ENCODE results near the gene MTA3.

MTA3 gene

DNA sequence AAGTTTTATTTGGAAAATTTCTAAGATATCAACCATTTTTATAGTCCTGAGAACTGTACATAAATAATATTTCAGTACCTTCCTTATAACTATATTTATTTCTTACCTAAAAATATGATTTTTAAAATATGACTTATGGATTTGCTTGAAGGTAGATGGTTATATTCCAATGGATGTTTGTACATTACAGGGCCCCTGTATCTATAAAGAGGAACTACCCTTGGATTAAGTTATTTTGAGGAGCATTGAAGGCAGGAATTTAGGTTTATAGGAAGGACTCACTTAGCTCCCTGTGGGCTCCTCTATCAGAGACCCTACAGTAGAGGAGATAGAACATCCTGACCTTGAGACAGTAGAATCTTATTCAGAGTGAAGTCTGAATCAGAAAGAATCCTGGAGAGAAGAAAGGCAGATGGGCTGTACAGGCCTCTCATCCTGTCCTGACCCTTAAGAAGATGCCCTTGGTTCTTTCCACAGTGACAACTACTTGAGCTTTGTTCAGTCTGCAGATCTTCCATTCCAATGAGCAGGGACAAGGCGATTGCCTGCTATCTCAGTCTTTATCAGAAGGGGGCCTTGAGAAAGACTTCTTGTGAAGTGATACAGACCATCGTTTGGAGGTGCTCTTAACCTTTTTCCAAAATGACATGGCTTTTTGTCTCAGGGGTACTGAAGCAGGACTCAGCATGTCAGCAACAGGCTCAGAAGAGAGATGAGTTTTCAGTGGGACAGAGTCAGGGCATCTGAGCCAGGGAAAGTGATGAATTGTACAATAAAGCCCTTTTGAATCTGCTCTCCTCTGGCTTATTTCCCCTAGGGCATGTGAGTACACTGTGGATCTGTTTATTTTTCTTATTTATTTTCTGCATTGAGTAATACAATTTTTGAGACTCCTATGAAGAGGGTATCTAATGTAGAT, 174.6 kb downstream of the MTA3 start:
- no peak for DNase-seq

GRCh38 chr2:42743659-42743990, 175.2 kb downstream of the MTA3 start:
- no peak for DNase-seq

DNA sequence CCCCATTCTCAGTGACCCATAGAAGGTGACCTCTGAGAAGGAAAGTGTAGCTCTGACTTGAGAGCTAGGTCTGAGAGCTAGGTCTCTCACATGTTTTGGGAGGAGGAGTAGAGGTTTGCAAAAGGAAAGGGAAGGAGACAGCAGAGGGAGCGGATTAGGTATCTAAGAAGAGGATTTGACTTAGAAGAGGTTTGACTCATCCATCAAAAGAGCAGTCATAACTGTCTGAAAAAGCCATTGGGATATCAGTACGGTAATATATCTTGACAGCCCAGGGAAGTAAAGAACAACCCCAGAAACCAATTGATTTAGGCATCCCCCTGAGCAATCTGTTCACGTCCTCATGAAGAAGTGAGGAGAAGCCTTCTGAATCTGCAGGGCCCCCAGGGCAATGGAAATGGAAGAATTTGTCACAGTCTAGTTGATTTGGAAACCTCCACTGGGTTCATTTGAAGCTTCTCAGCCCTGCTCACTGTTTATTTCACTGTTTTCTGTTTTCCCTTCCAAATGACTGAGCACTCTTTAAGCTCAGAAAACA, 176.2 kb downstream of the MTA3 start:
- no peak for DNase-seq

GRCh38 chr2:42747422-42747821, 179.0 kb downstream of the MTA3 start:
- no peak for DNase-seq

DNA sequence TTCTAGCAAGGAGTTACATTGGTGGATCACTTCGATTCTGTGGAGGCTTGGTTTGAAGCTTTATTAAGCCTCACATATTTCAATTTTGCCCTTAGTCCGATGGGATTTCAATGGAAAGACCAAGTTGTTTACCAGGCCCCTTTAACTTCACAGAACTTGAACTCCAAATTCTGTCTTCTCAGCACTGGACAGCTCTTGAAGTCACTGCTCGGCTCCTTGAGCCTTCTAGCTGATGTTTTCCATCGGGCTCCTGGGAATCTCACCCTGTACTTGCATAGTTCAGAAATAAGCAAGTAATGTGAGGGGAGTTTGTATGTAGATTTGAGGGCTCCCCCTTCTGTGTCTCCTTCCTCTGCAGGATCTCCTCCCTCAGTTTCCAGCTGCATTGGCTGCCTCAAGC, 180.4 kb downstream of the MTA3 start:
- DNase-seq: no peak

GRCh38 chr2:42752314-42752713, 183.9 kb downstream of the MTA3 start:
- no peak for DNase-seq

DNA sequence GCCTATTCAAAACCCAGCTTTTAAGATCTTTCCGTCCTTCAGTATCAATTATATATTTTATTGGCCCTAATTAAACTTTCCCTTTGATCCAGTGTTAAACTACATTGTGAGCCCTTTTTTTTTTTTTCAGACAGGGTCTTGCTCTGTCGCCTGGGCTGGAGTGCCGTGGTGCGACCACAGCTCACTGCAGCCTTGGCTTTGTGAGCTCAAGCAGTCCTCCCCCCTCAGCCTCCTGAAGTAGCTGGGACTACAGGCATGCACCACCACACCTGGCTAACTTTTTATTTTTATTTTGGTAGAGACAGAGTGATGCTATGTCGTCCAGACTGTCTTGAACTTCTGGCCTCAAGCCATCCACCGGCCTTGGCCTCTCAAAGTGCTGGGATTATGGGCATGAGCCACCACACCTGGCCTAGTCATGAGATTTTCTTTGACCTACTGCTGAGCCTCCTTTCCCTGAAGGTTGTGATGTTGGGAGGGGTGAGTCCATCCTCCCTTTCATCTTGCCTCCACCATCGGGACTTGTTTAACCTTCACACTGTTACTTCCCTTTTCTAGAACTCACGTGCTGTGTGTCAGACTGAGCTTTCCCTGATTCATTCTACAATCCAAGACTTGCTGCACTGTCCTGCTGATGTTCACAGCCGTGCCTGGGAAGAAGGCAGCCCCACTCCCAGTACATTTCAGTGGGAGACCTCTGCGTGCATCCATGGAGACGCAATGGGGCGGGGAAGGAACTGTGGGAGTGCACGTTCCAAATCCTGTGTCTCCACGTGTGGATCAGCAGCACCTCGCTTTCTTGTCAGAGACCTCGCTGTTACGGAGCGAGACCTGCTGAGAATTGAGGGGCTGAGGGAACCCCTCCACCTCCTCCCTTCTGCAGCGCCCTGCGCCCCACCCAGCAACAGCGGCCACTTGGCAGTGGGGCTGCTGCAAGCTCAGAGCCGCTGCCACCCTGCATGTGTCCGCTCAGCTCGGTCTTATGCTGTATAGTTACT, 184.7 kb downstream of the MTA3 start:
- no peak for DNase-seq

DNA sequence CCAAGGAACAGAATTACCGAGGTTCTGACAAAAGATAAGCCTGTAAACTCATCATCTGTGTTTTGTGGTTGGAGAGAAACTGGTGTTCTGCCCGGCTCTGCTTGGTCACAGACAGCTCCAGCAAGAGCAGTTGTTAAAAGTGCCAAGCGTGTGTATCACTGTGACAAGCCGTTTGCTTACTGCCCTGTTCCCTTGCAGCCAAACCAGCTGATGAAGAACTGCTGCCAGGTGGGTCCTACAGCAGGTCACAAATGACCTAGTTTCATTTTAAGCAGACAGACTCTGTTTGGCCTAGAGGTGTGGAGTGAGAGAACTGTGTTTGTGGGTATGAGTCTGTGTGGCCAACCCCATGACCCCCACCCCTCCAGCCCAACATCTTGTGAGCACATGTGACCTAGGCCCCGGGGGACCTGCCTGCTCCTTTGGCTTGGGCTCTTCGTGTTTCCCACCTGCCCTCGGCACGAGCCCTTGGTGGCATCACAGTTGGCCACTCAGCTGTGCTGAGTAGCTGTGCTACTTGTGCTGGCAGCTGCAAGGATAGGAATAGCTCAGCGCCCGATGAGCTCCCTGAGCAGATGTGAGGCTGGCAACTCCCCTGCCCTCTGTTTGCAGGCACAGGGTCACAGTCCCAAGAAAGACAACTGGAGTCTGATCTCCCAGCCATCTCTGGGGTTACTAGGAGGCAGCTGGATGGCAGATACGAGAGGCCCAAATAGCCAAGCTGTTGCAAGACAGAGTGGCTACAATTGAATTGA, 185.8 kb downstream of the MTA3 start:
- no peak for DNase-seq

- DNase-seq: no peak
Observed at GRCh38 chr2:42754776-42755140, 186.3 kb downstream of the MTA3 start.

DNA sequence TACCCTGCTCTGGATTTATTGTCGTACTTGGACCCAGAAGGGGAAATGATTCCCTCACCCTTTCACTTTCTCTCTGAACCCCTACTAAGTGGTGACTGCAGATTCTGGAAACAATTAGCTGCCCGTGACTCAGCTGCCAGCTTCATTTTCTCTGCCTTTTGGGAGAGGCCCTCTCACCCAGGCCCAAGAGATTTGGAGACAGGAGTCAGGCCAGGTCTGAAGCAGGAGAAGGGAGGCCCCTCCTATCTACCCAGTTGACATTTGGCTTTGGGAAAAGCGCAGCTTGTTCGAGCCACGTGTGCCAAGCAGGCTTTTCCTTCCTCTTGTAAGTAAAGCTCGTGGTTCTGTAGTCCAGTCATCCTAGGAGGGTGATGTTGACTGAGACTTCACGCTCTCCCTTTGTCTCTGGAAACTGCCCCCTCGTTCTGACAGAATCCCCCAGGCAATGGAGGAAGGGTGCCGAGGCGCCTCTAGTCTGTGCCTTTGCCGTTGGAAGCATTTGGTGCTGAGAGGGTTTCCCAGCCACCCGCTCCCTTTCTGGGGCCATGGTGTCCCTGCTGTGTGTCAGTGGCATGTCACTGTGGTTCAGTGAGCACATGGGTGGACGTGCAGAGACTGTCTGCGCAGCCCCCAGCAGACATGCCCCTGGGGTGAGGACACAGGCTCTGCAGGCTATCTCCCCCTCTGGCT, 186.9 kb downstream of the MTA3 start:
- DNase-seq: no peak

DNA sequence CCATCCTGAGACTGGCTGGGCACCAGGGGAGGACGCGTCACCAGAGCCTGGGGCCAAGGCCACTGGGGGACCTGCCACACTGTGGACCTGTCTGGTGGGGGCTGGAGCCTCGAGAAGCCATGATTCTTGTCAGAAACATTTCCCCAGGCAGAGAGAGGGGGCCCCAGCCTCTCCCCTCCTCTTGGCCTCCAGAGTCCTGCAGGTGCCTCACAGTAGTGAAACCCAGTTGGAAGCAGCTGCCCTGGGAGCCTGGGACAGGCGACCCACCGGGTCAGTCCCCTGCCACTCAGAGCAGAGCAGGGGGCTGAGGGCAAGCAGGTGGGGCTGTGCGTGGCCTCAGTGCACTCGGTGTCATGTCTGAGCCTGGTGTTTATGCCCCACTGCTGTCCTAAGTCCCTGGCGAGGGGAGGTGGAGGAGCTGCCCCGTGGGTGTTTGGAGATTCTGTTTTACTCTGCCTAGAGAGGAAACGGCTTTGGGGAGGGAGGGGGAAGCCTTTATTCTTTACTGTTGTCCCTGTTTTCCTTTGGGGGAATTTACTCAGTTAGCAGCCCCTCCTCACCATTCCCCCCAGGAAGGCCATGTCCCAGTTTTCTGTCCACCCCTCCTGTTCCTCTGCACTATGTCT, 187.8 kb downstream of the MTA3 start:
- DNase-seq: no peak

- DNase-seq: no peak
Observed at GRCh38 chr2:42756966-42757513, 188.6 kb downstream of the MTA3 start.

GRCh38 chr2:42757981-42758740, 189.7 kb downstream of the MTA3 start:
- no peak for DNase-seq

GRCh38 chr2:42758751-42759150, 190.3 kb downstream of the MTA3 start:
- no peak for DNase-seq

DNA sequence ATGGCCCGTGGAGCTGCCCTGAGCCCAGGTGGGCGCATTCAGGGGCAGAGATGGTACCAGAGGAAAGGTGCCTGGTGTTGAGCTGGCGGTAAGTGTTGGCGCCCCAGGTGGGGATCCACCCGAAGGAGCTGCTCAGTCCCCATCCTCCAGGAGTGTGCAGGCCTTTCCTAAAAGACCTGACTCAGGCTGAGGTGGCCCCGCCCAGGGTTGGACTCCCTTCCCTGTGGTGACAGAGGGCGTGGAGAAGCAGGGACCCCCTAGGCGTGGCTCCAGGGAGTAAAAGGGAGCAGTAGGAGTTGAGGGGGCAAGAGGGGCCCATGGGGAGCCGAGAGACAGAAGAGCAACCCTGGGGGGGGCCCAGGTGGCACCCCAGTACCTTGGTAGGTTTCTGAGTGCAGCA, 193.1 kb downstream of the MTA3 start:
- no peak for DNase-seq

- no peak for DNase-seq
Observed at GRCh38 chr2:42762155-42762554, 193.7 kb downstream of the MTA3 start.

- no peak for DNase-seq
Observed at GRCh38 chr2:42762823-42763804, 194.7 kb downstream of the MTA3 start.

DNA sequence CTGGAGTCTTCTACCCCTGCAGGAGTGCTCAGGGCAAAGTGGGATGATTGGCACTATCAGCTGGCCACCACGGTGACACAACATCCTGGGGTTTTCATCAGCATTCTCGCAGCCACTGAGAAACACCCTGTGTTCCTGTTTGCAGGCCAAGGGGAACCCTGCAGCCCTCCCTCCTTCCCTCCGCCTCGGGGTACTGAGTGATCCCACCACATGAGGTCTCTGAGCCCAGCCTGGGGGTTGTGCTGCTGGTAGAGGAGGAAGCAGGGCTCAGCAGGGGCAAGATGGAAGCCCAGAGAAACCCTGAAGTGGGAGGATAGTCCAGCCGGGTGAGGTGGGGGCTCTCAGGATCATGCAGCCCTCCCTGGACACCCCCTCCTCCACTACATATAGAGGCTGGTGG, 195.7 kb downstream of the MTA3 start, which contains the start of gene OXER1:
TSS of gene OXER1 (minus strand) at position 40 of the 400 bp plus-strand sequence. CDS start 73 bp downstream, outside the sequence.
- DNase-seq: no peak

- DNase-seq: no peak
Observed at GRCh38 chr2:42764901-42765300, 196.5 kb downstream of the MTA3 start.
